Neural cell (in vitro differentiated cells): Measurements from ENCODE around the gene CHCHD3. TPM values are rescaled to one million over a fixed set of nuclear protein-coding genes. Genes with fewer than 3 reads are reported as not detected.

Experiments used
- H2AFZ ChIP-seq: fragments of 200-600, 300-800 bp; sonication (generic), shearing (Covaris generic); 2 replicates; pipeline ENCODE4 v1.6.0; 2014; ENCODE audit warnings: low read depth, mild to moderate bottlenecking, antibody characterized with exemption, low read length, moderate library complexity
- H3F3A ChIP-seq: fragments of 200-600 bp; shearing (Covaris generic); 2 replicates; pipeline ENCODE4 v1.6.1; 2016; ENCODE audit warnings: mild to moderate bottlenecking, moderate library complexity, mixed read lengths, antibody characterized with exemption, low read length; ENCODE audit not compliant: insufficient read depth, poor library complexity, severe bottlenecking
- H3K27ac ChIP-seq: fragments of 200-600, 300-800 bp; sonication (generic), shearing (Covaris generic); 2 replicates; pipeline ENCODE4 v1.5.1; 2014; ENCODE audit warnings: mild to moderate bottlenecking, low read length, moderate library complexity
- H3K27me3 ChIP-seq: fragments of 300-800, 200-600 bp; sonication (generic), shearing (Covaris generic); 2 replicates; pipeline ENCODE4 v1.6.0; 2014; ENCODE audit warnings: mild to moderate bottlenecking, low read depth, low read length, moderate library complexity; ENCODE audit not compliant: insufficient read depth
- H3K36me3 ChIP-seq: fragments of 300-800, 200-600 bp; sonication (generic), shearing (Covaris generic); 2 replicates; pipeline ENCODE4 v1.5.1; 2014; ENCODE audit warnings: mild to moderate bottlenecking, antibody characterized with exemption, low read length, moderate library complexity; ENCODE audit not compliant: insufficient read depth
- H3K4me2 ChIP-seq: fragments of 300-800, 200-600 bp; sonication (generic), shearing (Covaris generic); 2 replicates; pipeline ENCODE4 v1.6.0; 2014; ENCODE audit warnings: mild to moderate bottlenecking, low read length
- H3K4me3 ChIP-seq: fragments of 300-800, 200-600 bp; sonication (generic), shearing (Covaris generic); 2 replicates; pipeline ENCODE4 v1.5.1; 2014; ENCODE audit warnings: mild to moderate bottlenecking, low read length, moderate library complexity
- H3K79me2 ChIP-seq: fragments of 200-600 bp; shearing (Covaris generic); replicated peaks from 2 replicates; pipeline ENCODE4 v1.6.0; 2014; ENCODE audit warnings: mild to moderate bottlenecking, low read length, moderate library complexity; ENCODE audit not compliant: insufficient read depth
- H3K9ac ChIP-seq: fragments of 300-800, 200-600 bp; sonication (generic), shearing (Covaris generic); 2 replicates; pipeline ENCODE4 v1.6.1; 2016; ENCODE audit warnings: mild to moderate bottlenecking, low read length, mixed read lengths
- H3K9me2 ChIP-seq: fragments of 200-600 bp; shearing (Covaris generic); 2 replicates; pipeline ENCODE4 v1.6.1; 2016; ENCODE audit warnings: mild to moderate bottlenecking, low read length, mixed read lengths; ENCODE audit not compliant: insufficient read depth
- H3K9me3 ChIP-seq: fragments of 200-600, 300-800 bp; sonication (generic), shearing (Covaris generic); 2 replicates; pipeline ENCODE4 v1.6.1; 2016; ENCODE audit warnings: mild to moderate bottlenecking, mixed run types, low read length, moderate library complexity, mixed read lengths
- H4K20me1 ChIP-seq: fragments of 200-600 bp; shearing (Covaris generic); 2 replicates; pipeline ENCODE4 v1.6.1; 2016; ENCODE audit warnings: mild to moderate bottlenecking, mixed run types; ENCODE audit not compliant: insufficient read depth
- CTCF ChIP-seq: fragments of 450-650 bp; IDR thresholded peaks from 2 replicates; pipeline ENCODE4 v1.5.1; 2014; ENCODE audit warnings: antibody characterized with exemption, mild to moderate bottlenecking, moderate library complexity; ENCODE audit not compliant: poor library complexity, severe bottlenecking
- EP300 ChIP-seq: fragments of 450-650 bp; conservative IDR thresholded peaks from 2 replicates; pipeline ENCODE4 v1.6.1; 2014; ENCODE audit warnings: antibody characterized with exemption, mild to moderate bottlenecking, moderate library complexity; ENCODE audit not compliant: poor library complexity, severe bottlenecking
- EZH2 ChIP-seq: fragments of 200-600, 300-800 bp; shearing (Covaris generic), sonication (generic); IDR thresholded peaks from 2 replicates; pipeline ENCODE4 v1.6.1; 2014; ENCODE audit warnings: antibody characterized with exemption, low read length, borderline replicate concordance, mild to moderate bottlenecking; ENCODE audit not compliant: insufficient read depth, poor library complexity, severe bottlenecking
- MXI1 ChIP-seq: fragments of 450-650 bp; conservative IDR thresholded peaks from 2 replicates; pipeline ENCODE4 v1.6.1; 2014; ENCODE audit warnings: antibody characterized with exemption, mild to moderate bottlenecking; ENCODE audit not compliant: poor library complexity, severe bottlenecking
- POLR2AphosphoS5 ChIP-seq: IDR thresholded peaks from 2 replicates; pipeline ENCODE4 v1.6.1; 2012
- RAD21 ChIP-seq: fragments of 450-650 bp; conservative IDR thresholded peaks from 2 replicates; pipeline ENCODE4 v1.6.1; 2014; ENCODE audit warnings: antibody characterized with exemption, mild to moderate bottlenecking, moderate library complexity
- REST ChIP-seq: IDR thresholded peaks from 2 replicates; pipeline ENCODE4 v1.6.1; 2012; ENCODE audit warnings: borderline replicate concordance
- SMC3 ChIP-seq: fragments of 450-650 bp; conservative IDR thresholded peaks from 2 replicates; pipeline ENCODE4 v1.6.1; 2014; ENCODE audit warnings: antibody characterized with exemption, mild to moderate bottlenecking, moderate library complexity; ENCODE audit not compliant: poor library complexity
- TAF1 ChIP-seq: IDR thresholded peaks from 2 replicates; pipeline ENCODE4 v1.6.1; 2012; ENCODE audit warnings: low read depth
- polyA plus RNA-seq: library from polyadenylated mRNA; depleted of rRNA; stranded (reverse); fragments of >200 nt; gene quantifications from 2 replicates; pipeline ENCODE4 v1.2.3, GENCODE V29; 2014

CHCHD3 gene
- polyA plus RNA-seq, 1 donor from 2014 or later: 89.9 TPM

- Histone ChIP-seq H3K9ac (no peak overlapping the region), H3K27ac (no peak overlapping the region), H3K4me3 (no peak overlapping the region), H3K79me2 (no peaks in the 10 kb centered on the region), H2AFZ (no peak overlapping the region), H3K4me2 (no peak overlapping the region), H3K27me3 (no peaks in the 10 kb centered on the region), H4K20me1 (no peaks in the 10 kb centered on the region), H3K9me2 (no peaks in the 10 kb centered on the region), H3K9me3 (no peaks in the 10 kb centered on the region), H3K36me3 (no peaks in the 10 kb centered on the region), H3F3A (no peaks in the 10 kb centered on the region)
- TF ChIP-seq EZH2 (no peak), TAF1 (no peak), MXI1 (no peak), EP300 (no peak), RAD21 (no peak), CTCF (no peak), SMC3 (no peak), REST (no peak), POLR2AphosphoS5 (no peak)
Observed at GRCh38 chr7:132784406-132784805, 297.5 kb downstream of the CHCHD3 start.

GRCh38 chr7:132783824-132784223 lies 298.1 kb downstream of the CHCHD3 start:
- no peak overlapping the region for H3K4me3 ChIP-seq
- H3K79me2 ChIP-seq: no peaks in the 10 kb centered on the region
- no peaks in the 10 kb centered on the region for H3K36me3 ChIP-seq
- no peak for TF ChIP-seq RAD21
- TF ChIP-seq EP300: no peak
- no peak for TF ChIP-seq EZH2
- no peak for TF ChIP-seq POLR2AphosphoS5
- TF ChIP-seq TAF1: no peak
- TF ChIP-seq CTCF: no peak
- TF ChIP-seq SMC3: no peak
- TF ChIP-seq MXI1: no peak
- no peak for TF ChIP-seq REST
- H3K27ac ChIP-seq: no peak overlapping the region
- no peaks in the 10 kb centered on the region for H3K9me2 ChIP-seq
- no peaks in the 10 kb centered on the region for H3K27me3 ChIP-seq
- H2AFZ ChIP-seq: no peak overlapping the region
- H3F3A ChIP-seq: no peaks in the 10 kb centered on the region
- H3K9ac ChIP-seq: no peak overlapping the region
- H3K4me2 ChIP-seq: no peak overlapping the region
- H4K20me1 ChIP-seq: no peaks in the 10 kb centered on the region
- no peaks in the 10 kb centered on the region for H3K9me3 ChIP-seq
